ENCODE data around the gene PCLAF.
"Not testable (repeated sequence)": the region's sequence is repeated elsewhere in the genome, so short reads cannot be mapped to it uniquely, and the experiment has no call there.

Gene PCLAF

DNA sequence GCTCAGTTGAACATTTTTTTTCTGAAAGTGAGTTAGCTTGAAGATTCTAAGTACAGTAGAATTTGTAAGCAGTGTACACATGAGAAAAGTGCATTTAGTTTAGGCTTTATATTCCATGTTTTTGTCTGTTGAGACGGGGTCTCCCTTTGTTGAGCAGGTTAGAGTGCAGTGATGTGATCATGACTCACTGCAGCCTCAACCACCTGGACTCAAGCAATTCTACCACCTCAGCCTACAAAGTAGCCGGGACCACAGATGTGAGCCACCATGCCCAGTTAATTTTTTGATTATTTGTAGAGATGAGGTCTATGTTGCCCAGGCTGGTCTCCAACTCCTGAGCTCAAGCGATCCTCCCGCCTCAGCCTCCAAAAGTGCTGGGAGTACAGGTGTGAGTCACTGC lies 20.0 kb downstream of the PCLAF start:
- no peak for DNase-seq

DNA sequence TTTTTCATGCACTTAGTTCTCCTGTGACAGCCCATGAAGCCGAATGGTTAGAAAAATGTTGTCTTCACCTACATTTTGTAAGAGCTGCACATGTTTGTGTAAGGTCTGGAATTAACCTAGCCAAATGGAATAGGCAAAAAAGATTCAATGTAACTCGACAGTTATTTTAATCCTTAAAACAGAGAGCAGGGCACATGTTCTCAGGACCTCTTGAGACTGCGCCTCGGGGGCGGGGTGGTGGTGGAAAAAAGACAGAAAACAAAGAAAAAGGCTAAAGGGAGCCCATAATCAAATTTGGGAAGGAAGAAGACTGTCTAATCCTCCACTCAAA lies 24.6 kb downstream of the PCLAF start:
- DNase-seq, result no peak

DNA sequence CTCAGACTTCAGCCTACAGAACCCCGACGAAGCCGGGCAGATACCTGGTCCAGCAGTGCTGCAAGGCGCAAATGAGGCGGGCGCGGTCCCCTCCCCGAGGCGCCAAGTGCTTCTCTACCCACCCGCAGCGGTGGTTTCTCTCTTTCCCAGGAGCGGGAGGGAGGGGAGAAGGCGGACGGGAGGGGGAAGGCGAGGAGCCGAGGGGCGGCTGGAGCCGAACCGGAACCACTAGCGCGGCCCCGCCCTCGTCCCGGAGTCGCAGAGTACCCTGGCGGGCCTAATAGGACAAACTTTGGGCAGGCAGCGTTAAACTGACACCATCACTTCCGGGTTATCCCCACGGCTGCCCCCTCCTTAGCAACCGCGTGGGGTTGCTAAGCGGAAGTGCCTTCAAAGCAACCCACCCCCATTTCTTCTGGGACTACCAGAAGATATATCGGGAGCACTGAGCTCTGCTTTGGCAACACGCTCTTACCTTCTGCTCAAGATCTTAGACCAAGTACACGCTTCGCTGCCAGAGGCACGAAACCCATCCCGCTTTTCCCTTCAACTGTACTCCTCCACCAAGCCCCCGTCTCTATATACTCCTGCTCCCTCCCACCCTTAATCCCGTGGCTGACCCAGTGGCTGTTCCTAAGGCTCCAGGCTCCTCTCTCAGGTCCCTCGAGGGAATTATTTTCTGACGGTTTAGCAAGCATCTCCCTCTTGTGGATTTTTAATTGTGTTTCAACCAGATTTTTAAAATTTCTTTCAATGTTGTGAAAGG lies 25.1 kb downstream of the PCLAF start, which contains the start of gene CSNK1G1:
Gene CSNK1G1 (minus strand): TSS at position 230 of the 766 bp plus-strand sequence. CDS start 55,674 bp downstream, outside the sequence.
- DNase-seq, result peak; percentile 99

DNA sequence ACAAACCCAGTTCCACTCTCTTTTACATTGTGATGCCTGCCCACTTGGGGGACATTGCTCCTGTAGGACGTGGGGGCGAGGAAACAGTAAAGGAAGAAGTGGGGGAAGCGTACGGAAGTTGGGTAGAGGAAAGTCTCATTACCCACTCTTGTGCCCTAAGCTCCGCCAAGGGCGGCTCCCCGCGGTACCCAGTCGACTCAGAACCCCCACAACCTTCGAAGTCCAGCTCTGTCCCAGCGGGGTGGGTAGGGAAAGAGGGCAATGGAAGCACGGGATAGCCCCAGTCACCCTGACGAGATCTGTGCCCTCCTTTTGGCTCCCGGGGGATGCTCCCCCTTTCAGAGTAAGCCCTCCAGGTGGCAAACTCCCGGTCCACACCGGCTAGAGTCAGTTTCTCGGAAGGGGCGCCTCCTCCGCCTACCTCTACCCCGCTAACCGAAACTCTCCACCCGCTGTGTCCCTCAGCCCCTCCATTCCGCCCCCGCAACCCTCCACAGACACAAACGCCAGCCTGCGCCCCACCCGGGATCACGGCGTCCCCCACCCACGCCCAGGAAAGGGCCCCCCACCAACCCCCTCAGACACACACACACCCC lies 25.8 kb downstream of the PCLAF start:
- DNase-seq, result no peak

DNA sequence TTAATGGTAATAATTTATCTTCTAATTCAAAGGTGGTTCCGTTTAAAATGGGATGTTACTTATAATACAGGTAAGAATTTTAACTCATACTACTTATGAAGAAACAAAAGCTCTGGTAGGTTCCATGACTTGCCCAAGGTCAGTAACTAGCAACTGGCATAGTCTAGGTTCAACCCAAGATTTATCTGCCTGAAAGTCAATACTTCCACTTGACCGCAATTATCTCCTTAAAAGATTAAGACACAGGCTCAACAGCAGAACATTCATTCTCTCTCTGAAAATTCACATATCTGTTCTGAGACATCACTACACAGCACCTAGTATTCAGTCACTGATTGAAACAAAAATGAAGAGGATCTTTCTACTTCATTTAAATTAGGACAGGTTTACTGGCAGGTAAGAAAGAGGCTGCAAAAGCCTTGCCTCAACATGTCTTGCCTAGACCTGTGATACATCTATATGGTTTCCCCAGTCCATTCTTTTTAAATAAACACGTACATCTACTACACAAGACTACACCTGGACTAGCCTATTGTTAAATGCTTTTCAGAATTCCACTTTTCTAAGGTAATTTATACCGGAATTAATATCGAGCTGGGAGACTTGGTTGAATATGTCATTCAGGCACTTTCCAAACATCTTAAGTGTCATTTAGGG lies 26.4 kb downstream of the PCLAF start:
- no peak for DNase-seq

DNA sequence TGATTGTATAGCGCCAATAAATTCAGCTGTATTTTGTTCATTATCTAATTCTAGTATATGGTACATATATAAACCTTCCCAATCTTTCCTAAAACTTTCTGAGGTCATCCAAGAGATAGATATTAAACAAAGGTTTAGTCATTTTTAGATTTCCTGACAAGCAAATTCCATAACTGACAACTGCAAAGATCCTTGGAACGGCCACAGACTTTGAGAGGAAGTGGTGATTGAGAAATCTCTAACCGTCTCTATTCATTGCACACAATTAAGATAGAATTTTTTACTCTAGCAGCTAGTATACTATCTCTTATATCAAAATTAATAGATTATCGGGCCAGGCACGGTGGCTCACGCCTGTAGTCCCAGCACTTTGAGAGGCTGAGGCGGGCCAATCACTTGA lies 30.0 kb downstream of the PCLAF start:
- peak; percentile 22 for DNase-seq

DNA sequence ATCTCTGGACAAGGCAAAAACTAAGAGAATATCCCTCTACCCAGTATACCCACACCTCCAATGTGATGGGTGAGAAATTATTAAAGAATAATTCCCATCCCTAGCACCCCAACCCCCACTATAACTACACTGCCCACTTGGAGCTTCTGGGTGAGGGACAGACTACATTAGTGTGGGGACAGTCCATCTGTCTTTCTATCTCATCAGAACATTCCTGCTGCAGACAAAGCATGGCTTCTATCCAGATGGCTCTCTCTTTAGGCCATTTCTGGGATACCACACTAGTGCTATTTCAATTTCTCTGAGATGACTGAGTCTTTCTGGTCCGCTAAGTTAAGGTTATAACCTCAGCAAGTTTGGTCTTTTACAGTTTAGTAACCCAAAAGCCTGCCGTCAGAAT lies 31.9 kb downstream of the PCLAF start:
- no peak for DNase-seq

DNA sequence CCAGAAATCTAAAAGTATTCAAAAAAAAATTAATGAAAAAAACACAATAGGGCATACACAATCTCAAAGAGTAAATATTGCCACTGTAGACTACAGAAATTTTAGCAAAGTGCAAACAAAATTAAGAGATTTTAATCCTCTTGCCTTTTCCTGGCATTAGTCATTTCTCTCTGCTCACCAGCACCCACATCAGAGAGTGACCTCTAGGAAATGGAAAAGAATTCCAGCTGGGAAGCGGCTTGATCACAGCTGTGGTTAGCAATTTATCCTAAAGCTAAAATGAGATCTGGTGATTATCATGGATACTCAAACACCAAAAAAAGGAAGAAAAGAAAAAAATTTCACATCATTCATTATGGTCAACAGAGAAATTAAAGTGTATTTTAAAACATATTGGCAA lies 32.8 kb downstream of the PCLAF start:
- peak; percentile 52 for DNase-seq

DNA sequence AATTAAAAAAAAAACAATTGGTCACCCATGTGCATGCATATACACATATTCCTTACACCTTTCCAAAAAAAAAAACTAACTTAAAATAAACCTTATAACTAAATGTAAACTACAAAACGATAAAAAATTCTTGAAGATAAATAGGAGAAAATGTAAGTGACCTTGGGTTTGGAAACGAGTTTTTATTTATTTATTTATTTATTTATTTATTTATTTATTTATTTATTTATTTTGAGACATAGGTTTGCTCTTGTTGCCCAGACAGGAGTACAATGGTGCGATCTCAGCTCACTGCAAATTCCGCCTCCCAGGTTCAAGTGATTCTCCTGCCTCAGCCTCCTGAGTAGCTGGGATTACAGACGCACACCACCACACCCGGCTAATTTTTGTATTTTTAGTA lies 35.0 kb downstream of the PCLAF start:
- DNase-seq, result not testable (repeated sequence)

DNA sequence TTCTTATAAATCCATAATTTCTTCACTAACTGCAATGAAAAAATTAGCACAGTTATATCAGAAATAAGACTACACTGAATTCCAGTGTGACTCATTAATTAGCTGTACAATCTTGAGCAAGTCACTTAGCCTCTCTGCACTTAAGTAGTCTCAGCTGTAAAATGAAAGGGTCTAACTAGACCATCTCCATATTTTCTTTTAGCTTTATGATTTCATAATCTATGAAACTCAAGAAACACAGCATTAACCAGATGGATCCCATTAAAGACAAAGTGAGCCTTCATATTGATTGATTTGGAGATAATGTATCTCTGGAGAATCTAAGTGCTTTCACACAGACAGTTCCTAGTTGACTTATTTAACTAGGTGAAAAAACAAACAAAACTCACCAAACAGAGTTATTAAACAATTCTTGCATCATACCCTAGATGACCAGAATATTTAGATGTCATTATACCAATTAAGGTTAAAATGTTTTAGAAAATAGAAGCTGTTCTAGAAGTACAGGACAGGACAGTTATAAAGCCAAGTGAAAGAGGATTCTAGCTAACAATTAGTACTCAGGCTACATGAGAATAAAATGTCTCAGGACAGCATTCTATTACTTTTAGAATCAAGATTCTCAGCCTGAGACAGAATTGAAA lies 36.5 kb downstream of the PCLAF start:
- DNase-seq, result peak; percentile 55

DNA sequence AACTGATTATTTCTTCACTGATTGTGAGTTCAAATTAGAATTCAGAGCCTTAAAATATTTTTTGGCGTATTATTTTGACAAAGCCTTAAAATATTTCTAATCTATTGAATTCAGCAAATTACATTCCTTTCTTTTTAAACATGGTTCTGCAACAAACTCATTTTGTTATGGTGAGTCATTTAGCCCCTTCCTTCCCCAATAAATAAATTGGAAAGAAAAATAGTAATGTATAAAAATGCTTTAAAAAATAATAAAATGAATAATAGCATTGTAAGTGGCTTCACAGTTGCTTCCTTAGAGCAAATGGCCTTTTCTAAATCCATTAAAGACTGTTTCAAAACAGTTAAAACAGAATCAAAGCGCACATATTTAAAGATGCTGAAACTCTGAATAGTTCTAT lies 37.4 kb downstream of the PCLAF start:
- no peak for DNase-seq

DNA sequence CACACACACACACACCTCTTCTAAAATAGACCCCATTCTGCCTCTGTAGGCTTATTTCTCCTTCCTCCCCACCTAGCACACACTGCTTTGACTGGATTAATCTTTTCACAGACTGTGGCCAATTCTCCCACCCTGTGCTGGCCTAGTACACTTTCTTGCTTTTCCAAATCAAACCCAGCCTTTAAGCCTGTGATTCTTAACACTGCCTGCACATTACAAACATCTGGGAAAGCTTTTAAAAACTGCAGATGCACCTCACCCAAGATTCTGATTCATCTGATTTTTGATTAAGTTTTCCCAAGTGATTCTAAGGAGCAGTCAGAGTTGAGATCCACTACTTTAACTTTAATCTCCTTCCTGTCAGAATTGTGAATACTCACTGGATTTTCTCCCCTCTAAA lies 38.0 kb downstream of the PCLAF start:
- DNase-seq, result peak; percentile 61

DNA sequence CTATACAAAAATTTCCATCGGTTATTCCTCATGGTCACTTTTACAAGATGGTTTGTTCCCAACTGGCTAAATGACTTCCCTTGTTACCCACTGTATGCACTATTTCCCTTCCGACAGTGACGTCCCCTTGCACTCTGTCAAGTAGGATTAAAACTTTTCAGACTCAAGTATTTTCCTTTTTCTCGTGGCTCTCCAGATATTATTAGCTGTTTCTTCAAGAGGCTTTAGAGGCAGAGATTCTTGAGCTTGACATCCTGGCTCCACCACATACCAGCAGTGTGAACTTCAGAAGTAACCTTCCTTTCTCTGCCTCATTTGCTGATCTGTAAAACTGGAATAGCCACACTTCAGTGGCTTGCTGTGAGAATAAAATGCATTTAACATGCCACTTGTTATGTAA lies 39.3 kb downstream of the PCLAF start:
- no peak for DNase-seq

DNA sequence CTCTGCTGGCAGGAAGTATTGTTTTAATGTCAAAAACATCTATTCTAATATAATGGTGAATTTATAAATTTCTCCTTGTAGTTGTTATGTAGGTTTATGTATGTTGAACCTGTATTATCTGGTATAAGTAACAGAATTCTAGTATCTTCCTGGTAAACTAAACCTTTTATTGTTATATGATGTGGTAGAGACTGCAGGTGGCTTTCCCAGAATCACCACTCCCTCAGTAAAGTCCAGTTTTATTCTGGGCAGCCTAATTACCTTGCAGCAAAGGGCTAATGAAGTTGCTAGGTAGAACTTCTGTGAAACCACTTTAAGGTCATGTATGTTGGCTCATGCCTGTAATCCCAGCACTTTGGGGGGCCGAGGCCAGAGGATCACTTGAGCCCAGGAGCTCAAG lies 40.9 kb downstream of the PCLAF start:
- no peak for DNase-seq

DNA sequence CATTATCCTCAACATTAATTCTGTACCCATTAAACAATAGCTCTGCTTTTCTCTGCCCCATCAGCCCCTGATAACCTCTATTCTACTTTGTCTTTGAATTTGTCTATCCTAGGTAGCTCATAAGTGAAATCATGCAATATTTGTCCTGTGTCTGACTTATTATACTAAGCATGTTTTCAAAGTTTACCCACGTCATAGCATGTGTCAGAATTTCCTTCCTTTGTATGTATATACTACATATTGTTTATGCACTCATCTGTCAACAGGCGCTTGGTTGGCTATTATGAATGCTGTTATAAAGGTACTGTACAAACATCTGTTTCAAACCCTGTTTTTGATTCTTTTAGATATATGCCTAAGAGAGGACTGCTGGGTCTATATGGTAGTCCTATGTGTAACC lies 43.5 kb downstream of the PCLAF start:
- no peak for DNase-seq

DNA sequence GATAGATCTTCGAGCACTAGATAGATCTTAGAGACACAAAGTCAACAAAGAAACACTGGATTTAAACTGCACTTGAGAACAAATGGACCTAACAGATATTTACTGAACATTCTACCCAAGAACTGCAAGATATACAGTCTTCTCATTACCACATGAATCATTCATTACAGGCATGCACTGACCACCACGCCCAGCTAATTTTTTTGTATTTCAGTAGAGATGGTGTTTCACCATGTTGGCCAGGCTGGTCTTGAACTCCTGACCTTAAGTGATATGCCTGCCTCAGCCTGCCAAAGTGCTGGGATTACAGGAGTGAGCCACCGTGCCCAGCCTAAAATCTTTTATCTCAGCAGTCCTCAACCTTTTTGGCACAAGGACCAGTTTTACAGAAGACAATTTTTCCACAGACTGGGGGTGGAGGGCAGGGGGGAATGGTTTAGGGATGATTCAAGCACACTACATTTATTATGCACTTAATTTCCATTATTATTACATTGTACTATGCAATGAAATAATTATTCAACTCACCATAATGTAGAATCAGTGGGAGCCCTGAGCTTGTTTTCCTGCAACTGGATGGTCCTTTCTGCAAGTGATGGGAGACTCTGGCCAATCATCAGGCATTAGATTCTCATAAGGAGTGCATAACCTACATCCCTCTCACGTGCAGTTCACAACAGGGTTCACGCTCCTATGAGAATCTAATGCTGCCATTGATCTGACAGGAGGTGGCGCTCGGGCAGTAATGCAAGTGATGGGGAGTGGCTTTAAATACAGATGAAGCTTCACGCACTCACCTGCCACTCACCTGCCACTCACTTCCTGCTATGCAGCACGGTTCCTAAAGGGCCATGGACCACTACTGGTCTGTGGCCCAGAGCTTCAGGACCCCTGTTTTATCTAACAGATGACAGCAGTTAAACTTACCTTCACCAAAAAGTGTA lies 47.0 kb downstream of the PCLAF start:
- DNase-seq, result no peak

DNA sequence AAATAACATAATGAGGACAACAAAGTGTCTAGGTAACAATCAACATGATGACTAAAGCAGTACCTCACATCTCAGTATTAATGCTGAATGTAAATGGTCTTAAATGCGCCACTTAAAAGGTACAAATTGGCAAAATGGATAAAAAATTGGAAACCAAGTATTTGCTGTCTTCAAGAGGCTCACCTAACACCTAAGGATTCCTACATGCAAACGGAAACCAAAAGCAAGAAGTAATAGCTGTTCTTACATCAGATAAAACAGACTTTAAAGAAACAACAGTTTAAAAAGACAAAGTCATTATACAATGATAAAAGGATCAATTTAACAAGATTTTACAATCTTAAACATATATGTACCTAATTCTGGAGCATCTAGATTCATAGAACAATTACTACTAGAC lies 47.7 kb downstream of the PCLAF start:
- DNase-seq, result no peak

DNA sequence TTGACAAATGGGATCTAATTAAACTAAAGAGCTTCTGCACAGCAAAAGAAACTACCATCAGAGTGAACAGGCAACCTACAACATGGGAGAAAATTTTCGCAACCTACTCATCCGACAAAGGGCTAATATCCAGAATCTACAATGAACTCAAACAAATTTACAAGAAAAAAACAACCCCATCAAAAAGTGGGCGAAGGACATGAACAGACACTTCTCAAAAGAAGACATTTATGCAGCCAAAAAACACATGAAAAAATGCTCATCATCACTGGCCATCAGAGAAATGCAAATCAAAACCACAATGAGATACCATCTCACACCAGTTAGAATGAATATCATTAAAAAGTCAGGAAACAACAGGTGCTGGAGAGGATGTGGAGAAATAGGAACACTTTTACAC lies 49.6 kb downstream of the PCLAF start:
- not testable (repeated sequence) for DNase-seq

DNA sequence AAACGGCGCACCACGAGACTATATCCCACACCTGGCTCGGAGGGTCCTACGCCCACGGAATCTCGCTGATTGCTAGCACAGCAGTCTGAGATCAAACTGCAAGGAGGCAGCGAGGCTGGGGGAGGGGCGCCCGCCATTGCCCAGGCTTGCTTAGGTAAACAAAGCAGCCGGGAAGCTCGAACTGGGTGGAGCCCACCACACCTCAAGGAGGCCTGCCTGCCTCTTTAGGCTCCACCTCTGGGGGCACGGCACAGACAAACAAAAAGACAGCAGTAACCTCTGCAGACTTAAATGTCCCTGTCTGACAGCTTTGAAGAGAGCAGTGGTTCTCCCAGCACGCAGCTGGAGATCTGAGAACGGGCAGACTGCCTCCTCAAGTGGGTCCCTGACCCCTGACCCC lies 54.3 kb downstream of the PCLAF start:
- DNase-seq, result not testable (repeated sequence)

DNA sequence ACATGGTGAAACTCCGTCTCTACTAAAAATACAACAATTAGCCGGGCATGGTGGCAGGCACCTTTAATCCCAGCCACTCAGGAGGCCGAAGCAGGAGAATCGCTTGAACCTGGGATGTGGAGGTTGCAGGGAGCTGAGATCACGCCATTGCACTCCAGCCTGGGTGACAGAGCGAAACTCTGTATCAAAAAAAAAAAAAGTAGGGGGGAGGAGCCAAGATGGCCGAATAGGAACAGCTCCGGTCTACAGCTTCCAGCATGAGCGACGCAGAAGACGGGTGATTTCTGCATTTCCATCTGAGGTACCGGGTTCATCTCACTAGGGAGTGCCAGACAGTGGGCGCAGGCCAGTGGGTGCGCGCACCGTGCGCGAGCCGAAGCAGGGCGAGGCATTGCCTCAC lies 54.8 kb downstream of the PCLAF start:
- not testable (repeated sequence) for DNase-seq

DNA sequence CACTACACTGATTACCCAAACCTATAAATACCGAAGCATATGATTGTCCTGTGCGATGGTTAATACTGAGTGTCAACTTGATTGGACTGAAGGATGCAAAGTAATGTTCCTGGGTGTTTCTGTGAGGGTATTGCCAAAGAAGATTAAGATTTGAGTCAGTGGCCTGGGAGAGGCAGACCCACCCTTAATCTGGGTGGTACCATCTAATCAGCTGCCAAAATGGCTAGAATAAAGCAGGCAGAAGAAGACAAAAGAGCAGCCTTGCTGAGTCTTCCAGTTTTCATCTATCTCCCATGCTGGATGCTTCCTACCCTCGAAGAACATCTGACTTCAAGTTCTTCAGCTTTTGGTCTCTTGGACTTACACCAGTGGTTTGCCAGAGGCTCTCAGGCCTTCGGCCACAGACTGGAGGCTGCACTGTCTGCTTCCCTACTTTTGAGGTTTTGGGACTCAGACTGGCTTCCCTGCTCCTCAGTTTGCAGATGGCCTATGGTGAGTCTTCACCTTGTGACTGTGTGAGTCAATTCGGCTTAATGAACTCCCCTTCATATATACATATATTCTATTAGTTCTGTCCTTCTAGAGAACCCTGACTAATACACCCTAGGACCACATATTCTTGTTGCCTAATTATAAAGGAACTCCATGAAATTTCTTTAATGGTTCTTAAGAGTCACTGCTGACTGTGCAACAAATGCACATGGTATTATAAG lies 56.9 kb downstream of the PCLAF start:
- DNase-seq, result peak; percentile 10

DNA sequence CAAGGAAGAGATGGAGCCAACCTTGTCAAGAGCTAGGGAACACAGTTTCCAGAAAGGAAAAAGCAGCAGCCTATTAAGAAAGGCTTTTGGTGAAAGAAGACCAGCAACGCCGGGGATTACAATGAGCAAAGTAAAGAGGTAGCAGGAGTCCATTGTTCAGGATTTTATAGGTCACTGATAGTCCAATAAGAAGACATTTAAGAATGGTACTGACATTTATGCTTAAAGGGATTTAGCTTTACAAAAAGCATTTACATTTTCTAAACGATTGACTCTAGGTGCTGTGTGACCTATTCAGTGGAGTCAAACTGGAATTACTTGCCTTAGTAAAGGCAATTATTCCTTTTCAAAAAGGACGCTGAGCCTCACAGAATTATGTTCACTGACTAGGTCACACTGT lies 66.0 kb downstream of the PCLAF start:
- no peak for DNase-seq

All from fibroblast of upper back skin (primary cell).